GM21576 (cell line): Measurements from ENCODE around the gene ZPLD1.

Source experiments
- ATAC-seq: cut with Tn5 transposase; IDR thresholded peaks from one replicate; pipeline ENCODE4 v1.9.1; 2021; ENCODE audit warnings: mild to moderate bottlenecking, moderate library complexity; ENCODE audit not compliant: unreplicated experiment

ZPLD1 gene

DNA sequence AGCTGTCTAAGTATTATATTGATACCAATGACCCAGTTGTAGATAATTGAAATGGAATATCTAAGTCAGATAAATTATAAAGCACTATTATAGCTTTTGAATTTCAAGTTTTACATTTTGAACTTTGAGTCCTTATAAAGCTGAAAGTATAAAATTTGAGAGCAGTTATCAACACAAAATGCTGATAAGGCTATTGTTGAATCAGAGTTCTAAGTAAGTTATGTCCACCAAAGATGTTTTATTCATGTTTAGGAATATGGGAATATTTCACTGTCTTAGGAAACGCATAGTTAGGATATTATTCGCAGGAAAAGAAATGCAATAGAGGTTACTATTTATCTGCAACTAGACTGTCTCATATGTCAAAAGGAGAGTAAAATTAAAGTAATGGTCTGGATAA is 29.4 kb downstream of the ZPLD1 start:
- no peak for ATAC-seq

DNA sequence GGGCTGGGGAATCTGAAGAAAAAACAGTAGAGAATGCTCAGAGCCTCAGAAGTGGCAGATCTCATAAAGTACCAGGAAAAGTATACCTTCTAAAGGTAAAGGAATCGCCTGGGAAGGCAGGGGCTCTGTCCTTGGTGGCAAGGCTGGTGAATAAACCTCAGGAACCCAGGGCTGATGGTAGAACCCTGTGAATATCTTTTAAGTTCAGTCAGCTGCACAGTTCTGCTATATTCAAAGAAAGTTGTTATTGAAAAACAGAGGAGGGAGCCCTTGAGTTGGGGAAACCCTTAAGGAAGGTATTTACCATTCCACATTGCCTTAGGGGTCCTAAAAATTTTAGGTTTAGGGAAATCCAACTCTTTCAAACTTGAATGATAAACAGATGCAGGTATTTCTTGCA is 31.2 kb downstream of the ZPLD1 start:
- ATAC-seq, result no peak

DNA sequence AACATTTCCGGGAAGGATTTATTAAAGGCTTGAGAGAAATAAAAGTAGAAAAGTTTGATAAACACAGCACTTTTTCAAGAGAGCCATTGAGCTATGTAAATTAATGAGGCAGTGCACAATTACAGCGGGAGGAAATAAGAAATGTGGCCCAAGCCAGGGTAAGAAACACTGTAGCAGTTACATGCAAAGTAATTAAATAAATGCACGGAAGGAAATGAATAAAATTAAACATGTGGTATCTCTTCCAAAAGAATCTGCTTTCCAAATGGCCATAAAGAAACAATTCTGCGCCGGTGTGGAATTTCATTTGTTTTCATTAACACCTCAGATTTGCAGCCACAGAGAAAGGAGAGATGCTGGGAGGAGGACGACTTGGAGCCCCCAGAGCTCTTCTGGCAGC is 35.3 kb downstream of the ZPLD1 start:
- ATAC-seq, result no peak

DNA sequence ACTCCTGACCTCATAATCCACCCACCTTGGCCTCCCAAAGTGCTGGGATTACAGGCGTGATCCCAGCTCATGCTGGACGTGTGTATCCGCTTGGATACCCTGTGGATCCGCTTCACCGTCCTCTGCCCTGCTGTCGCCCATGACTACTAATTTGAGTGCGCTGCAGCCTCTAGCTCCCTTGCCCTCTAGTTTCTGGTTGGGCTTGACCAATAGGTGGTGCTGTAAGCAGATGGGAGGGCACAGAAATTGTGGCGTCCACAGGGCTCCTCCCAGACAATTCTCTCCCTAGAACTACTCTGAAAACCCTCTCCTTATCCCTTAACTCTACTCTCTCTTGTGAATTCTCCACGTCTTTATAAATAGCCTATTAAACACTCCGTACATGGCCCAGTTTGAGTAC is 36.2 kb downstream of the ZPLD1 start:
- no peak for ATAC-seq

DNA sequence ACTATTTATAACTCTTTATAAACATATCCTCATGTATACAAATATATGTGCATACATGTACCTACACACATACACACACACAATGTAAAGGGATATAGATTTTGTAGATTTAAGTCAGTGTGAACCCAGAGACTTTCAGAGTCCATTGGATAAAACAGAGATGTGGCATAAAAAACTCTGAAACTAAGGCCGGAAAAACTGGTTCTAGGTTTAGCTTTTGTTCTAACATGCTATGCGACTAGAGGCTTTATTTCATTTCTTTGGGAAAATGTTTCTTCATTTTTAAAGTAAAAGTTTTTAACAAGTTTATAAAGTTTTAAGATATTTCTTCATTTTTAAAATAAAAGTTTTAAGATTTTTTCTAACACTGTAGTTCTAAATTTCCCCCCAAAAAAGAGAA is 36.7 kb downstream of the ZPLD1 start:
- ATAC-seq, result no peak

DNA sequence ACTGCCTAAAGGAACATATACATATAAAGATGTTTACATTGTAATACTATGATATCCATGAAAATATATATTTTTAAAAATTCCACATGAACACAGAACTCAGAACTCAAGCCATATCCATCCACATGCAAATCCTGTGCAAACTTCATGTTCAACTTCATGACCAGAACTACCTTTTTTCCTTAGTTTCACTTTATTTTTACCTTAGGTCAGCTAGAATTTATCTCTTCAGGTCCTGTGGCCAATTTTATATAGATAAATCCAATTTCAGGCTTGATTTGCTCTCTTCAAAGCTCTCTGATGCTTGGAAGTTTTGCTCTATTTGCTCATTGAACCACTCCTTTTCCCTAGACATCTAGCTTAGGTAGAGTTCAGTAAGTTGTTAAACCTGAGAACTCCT is 38.8 kb downstream of the ZPLD1 start:
- ATAC-seq, result no peak

DNA sequence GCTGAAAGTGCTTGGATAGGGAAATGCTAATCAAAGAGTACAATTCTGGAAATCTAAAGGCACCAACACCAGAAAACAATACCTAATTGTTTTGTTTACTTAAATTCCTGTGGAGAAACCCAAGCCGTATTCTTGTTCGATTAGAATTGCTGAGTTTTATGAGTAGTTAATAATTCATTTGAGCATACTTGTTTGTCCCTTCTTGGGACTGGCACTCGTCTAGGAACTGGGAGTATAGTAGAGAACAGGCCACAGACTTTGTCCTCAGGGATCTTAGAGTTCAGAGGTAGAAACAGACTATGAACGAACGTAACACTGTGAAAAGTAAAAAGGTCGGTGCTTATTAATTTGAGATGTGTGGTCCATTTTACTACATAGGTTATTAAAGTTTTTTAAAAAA is 39.4 kb downstream of the ZPLD1 start:
- no peak for ATAC-seq

DNA sequence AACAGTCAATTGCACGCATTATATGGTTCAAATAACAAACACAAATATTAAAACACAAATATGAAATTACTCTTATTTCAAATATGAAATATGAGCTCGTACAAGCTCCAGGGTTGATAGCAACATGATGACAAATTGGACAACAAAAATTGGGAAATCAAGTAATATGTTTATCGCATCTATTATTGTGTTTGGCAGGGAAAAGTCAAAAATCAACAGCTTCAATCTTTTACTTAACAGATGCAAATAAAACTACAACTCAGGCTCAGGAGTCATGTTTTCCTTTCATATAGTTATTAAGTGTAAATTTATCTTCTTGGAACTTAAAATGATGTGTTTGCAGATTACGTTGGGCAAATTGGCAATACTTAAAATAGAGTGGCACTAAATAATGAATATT is 41.4 kb downstream of the ZPLD1 start:
- no peak for ATAC-seq

DNA sequence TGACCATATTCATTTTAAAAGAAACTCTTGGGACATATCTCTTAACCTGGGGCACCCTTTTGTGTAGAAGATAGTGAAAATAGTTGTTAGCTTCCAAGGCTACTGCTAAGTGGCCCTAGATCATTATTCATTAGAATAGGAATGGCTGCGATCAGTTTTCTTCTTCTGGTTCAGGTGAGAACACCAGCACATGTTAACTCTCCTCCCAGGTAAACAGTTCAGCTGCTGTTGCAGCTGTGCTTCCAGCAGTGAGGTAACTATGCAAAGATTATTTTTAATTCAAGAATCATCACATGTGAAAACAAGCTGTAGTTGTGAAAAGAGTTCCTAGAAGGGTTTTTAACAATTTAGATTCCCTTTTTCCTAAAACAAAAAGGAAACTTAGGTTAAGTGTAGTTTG is 43.3 kb downstream of the ZPLD1 start:
- no peak for ATAC-seq

DNA sequence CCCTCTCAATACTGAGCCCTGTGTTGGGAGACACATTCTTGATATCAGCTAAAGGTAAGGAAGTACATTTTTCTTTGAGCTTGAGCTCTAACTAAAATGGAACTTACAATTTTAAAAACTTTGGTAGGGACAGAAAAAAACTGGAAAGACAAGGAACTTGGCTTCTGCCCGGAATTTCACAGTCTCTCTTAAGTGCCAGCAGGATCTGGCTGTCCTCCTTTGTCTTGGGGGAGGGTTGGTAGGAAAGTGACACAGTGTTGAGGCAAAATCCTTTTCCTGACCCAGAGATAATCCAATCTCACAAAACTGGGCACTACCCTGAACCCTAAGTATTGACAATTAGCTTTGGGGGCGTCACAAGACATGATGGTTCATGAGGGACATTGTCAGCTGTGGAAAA is 45.3 kb downstream of the ZPLD1 start:
- ATAC-seq, result no peak

DNA sequence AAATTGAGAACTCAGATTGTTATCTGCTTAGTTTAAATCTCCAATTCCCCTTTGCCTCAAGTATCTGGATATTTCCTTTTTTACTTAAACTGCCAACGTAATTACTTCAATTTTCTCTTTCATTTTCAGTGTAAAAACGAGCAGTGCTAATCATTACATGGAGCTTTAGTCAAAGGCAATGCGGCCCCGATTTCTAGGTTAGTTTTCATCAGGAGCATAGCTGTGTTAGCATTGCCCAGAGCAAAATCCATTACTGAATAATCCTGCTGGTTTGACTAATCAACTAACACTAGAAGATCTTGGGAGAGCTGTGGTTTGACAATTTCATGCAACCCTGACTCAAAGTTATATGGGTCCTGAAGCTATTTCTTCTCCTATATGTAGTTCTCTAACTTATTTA is 46.2 kb downstream of the ZPLD1 start:
- ATAC-seq, result no peak

DNA sequence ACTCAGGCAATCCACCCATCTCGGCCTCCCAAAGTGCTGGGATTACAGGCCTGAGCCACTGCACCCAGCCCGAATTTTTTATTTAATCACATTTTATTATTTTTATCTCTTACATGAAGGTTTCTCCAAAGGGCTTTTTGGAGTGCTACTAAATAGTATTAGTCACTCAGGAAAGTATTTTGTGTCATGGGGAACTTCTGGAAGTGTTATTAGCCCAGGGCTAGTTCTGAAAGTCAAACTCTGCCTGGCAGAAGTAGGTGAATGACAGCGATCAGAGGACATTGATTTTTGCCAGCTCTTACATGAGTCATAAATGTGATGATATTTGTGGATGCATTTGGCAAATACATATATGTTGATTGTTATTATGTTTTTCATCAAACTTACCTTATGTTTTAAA is 48.7 kb downstream of the ZPLD1 start:
- no peak for ATAC-seq

DNA sequence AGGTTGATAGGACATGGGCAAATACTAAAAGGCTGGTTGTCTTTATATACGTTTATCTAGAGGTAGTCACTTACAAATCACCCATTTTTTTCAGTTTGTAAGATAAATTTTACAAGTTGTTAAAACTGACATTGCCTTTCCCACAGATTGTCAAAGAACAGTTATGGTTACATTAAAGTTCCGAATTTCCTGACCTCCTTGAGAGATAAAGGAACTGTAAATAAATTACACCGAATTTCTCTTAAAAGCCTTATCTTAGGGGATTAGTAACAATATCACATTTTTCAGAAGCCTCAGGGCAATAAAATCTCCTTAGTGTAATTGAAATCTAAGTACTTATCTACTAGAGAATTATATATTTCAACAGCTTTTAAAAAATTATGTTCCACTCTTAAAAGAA is 49.5 kb downstream of the ZPLD1 start:
- no peak for ATAC-seq

DNA sequence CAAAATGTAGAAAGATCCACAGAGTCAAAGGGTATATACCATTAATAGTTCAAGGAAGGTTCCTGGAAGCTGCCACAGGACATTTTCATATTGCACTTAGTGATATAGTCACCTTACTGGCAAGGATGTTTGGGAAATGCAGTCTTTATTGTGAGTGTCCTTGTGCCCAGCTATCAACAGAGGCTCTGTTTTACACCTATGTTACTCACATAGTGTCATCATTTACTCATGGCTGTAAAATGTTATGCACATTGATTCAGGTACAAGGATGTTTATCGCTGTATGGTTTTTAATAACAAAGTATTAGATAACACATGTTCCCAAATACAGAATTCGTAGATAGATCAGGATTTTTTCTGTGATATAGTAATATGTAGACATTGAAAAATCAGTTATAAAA is 50.9 kb downstream of the ZPLD1 start:
- ATAC-seq, result no peak

DNA sequence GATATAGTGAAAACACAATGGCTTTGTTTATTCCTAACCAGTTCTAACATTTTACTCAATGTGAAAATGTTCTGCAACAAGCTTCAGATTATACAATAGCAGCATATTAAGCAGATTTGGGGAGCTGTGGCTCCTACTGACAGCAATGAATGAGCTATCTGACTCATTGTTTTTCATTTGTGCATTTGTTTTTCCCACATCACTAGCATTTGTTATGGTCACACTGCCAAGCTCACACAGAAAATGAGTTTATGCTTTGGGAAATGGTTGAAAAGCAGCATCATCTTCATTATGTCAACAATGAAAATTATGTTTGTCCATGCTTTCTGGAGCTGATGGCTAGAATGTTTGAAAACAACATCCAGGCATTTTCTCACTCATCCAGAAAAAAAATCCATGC is 53.5 kb downstream of the ZPLD1 start:
- ATAC-seq, result no peak

DNA sequence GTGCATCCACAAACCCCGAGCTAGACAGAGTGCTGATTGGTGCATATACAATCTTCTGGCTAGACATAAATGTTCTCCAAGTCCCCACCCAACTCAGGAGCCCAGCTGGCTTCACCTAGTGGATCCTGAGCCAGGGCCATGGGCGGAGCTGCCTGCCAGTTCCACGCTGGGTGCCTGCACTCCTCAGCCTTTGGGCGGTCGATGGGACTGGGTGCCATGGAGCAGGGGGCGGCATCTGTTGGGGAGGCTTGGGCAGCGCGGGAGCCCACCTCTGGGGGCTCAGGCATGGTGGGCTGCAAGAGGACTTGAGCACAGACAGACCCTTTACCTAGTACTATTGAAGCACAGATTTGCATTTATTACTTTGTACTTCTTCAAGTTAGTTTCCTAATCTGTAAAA is 57.5 kb downstream of the ZPLD1 start:
- ATAC-seq, result no peak

DNA sequence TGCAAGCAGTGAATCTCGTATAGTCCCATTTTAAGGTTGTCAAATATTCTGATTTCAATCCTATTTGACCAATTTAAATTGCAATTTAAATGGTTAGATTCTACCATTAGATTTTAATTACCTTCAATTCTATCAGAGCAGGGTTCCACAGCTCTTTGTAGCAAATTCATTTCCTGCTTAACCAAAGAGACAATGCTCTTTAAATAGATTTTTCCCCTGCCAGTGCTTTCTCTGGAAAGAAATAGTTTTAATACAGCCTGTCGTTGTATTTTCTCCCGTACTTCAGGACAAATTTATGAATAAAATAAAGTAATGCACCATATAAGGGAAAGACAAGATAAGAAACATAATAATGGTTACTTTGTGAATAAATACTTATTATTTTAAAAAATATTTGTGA is 62.8 kb downstream of the ZPLD1 start:
- no peak for ATAC-seq

DNA sequence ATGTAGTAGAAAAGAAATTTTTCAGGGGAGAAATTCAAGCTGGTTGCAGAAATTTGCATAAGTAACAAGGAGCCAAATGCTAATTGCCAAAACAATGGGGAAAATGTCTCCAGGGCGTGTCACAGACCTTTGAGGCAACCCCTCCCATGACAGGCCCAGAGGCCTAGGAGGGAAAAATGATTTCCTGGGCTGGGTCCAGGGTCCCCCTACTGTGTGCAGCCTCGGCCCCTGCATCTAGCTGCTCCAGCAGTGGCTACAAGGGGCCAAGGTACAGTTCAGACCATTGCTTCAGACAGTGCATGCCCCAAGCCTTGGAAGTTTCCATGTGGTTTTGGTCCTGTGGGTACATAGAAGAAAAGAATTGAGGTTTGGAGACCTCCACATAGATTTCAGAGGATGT is 70.7 kb downstream of the ZPLD1 start:
- no peak for ATAC-seq

DNA sequence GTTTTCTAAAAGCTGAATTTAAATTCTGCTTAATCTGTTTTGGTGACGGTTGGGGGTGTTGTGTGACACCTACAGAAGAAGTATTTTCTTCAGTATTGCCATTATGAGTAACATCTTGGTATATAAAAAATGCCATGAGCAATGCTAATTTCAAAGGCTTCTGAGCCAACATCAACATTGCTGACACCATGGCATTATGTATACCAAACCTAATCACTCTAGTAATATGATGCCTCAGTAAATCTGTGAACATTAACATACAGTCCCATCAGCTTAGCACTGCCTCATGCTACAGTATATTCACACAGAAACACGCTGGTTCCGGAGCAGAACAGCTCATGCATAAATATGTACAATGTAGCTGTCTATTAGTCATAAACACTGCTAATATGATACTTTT is 75.8 kb downstream of the ZPLD1 start:
- no peak for ATAC-seq

DNA sequence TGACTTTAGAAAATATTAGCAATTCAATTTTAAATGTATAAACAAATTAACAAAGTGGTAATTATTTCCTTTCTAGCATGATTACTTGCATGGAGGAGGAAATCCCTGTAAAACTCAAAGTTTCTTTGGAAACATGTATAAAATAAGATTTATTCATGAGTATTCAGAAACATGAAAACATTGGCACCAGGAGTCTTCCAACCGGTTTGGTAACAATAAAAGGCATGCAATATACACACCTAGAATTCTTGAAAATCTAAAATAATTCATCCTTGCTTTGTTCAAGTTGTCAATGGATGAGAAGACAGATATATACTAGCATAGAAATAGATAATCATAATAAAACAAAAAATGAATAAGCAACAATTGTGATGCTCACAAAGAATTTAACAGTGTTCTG is 76.4 kb downstream of the ZPLD1 start:
- no peak for ATAC-seq

DNA sequence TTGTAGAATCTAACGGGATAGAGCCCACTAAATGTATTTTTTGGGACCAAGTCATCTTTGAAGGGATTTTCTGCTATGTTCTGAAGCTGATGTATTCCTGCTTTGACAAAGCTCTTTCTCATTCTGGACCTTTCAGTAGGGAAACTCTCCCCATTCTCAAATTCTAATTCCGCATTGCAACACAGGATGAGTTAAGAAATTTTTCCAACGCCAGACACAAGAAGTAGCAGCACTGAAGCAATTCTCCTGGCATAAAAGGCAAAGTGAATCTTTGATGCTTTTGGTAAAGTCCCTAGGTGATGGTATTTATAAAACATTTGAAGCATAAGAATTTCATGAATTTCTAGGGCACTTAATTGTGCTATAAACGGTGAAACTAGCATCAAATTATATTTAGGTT is 76.8 kb downstream of the ZPLD1 start:
- ATAC-seq, result no peak

DNA sequence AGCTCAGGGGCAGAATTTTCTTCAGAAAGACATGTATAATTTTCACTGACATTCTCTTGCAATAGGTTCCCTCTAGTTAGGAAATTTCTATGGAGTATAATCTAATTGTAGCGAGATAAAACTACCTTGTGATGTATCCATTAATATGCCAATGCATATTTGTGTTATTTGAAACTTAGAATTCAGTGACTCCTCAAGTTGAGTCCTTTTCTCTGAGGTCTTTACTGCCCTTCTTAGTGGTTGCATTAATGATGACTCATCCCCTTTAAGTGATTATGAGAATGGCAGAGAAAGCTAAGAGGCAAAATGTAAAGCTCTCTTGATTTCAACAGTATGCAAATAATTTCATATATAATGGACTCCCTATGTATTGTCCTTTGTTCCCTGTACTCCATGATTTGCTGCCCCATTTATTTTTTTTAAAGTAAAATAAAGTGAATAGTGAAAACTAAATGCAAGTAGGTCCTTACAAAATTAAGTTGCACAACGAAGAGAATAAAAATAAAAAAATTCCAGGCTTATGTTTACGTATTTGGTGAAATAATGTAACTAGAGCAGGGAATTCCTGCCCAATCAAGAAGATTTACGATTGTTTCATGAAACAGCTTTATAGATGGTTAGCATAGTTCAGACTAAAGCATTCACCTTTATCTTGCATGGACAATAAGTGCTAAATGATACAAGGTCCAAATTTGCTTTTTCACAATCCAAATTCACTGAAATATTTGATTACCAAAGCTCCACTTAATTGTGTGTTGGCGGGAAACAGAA is 78.1 kb downstream of the ZPLD1 start:
- ATAC-seq, result no peak

DNA sequence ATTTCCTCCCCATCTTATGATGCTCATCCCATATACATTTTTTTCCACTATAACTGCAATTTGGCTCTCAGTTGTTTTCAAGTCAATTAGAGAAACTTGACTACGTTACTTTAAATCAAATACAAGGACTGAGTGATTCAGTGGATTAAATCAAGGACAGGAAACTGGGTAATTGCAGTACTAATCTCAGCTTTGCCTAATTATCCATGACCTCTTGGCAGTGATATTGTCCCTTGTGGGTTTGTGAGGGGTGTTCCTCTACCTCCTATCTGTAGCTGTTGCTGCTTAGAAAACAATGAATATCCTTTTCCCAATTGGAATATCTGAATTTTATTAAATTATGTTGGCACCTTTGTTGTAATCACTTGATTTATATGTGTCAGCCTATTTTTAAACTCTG is 79.4 kb downstream of the ZPLD1 start:
- no peak for ATAC-seq
